ENCODE data around the gene MRPL41. TPM values are rescaled to one million over a fixed set of nuclear protein-coding genes. Genes with fewer than 3 reads are reported as not detected.
A peak's percentile ranks its signal among the peaks of the same experiment; 100 is the strongest.
"Not testable (repeated sequence)": the region's sequence is repeated elsewhere in the genome, so short reads cannot be mapped to it uniquely, and the experiment has no call there.

Gene MRPL41
- total RNA-seq, 1 donor from 2014 or later: 41.4 TPM

GRCh38 chr9:137524981-137525317, 26.7 kb upstream of the MRPL41 start:
- H3K27me3 Mint-ChIP-seq (ENCODE audit: unreplicated experiment): peaks cover 2% of the 10 kb centered on the region
- H3K36me3 Mint-ChIP-seq (ENCODE audit: low read depth, unreplicated experiment): peaks cover 4% of the 10 kb centered on the region
- no peak for DNase-seq (ENCODE audit: low spot score)
- no peak overlapping the region for H3K4me3 Mint-ChIP-seq (ENCODE audit: unreplicated experiment)
- no peaks in the 10 kb centered on the region for H3K9me3 Mint-ChIP-seq (ENCODE audit: unreplicated experiment)
- H3K27ac Mint-ChIP-seq (ENCODE audit: unreplicated experiment): no peak overlapping the region
- TF ChIP-seq CTCF (IDR thresholded peaks at IDR 0.05; ENCODE audit: unreplicated experiment): no peak
- no peaks in the 10 kb centered on the region for H3K4me1 Mint-ChIP-seq (ENCODE audit: unreplicated experiment)

GRCh38 chr9:137530331-137530730, 21.3 kb upstream of the MRPL41 start:
- H3K27me3 Mint-ChIP-seq (ENCODE audit: unreplicated experiment): peaks cover 4% of the 10 kb centered on the region
- H3K4me3 Mint-ChIP-seq (ENCODE audit: unreplicated experiment): no peak overlapping the region
- H3K9me3 Mint-ChIP-seq (ENCODE audit: unreplicated experiment): no peaks in the 10 kb centered on the region
- H3K27ac Mint-ChIP-seq (ENCODE audit: unreplicated experiment): no peak overlapping the region
- peaks cover 5% of the 10 kb centered on the region for H3K4me1 Mint-ChIP-seq (ENCODE audit: unreplicated experiment)
- DNase-seq (ENCODE audit: low spot score): no peak
- peaks cover 4% of the 10 kb centered on the region for H3K36me3 Mint-ChIP-seq (ENCODE audit: low read depth, unreplicated experiment)
- no peak for TF ChIP-seq CTCF (IDR thresholded peaks at IDR 0.05; ENCODE audit: unreplicated experiment)

- Mint-ChIP-seq H3K27me3 (ENCODE audit: unreplicated experiment) (peaks cover 4% of the 10 kb centered on the region), H3K36me3 (ENCODE audit: low read depth, unreplicated experiment) (peaks cover 7% of the 10 kb centered on the region), H3K4me1 (ENCODE audit: unreplicated experiment) (peaks cover 8% of the 10 kb centered on the region), H3K4me3 (ENCODE audit: unreplicated experiment) (no peak overlapping the region), H3K27ac (ENCODE audit: unreplicated experiment) (no peak overlapping the region), H3K9me3 (ENCODE audit: unreplicated experiment) (no peaks in the 10 kb centered on the region)
- DNase-seq (ENCODE audit: low spot score): no peak
- TF ChIP-seq CTCF (IDR thresholded peaks at IDR 0.05; ENCODE audit: unreplicated experiment): no peak
These were observed 20.4 kb upstream of the MRPL41 start for GRCh38 chr9:137531099-137531765.

- not testable (repeated sequence) for DNase-seq (ENCODE audit: low spot score); H3K9me3 Mint-ChIP-seq (ENCODE audit: unreplicated experiment); H3K4me3 Mint-ChIP-seq (ENCODE audit: unreplicated experiment); H3K27ac Mint-ChIP-seq (ENCODE audit: unreplicated experiment); H3K27me3 Mint-ChIP-seq (ENCODE audit: unreplicated experiment)
- H3K36me3 Mint-ChIP-seq (ENCODE audit: low read depth, unreplicated experiment): peaks cover 12% of the 10 kb centered on the region
- peaks cover 14% of the 10 kb centered on the region for H3K4me1 Mint-ChIP-seq (ENCODE audit: unreplicated experiment)
These were observed 18.7 kb upstream of the MRPL41 start for GRCh38 chr9:137532891-137533468.

GRCh38 chr9:137534256-137535119, 17.2 kb upstream of the MRPL41 start:
- TF ChIP-seq CTCF (IDR thresholded peaks at IDR 0.05; ENCODE audit: unreplicated experiment): peak; percentile 37
- Mint-ChIP-seq H3K4me3 (ENCODE audit: unreplicated experiment) (no peak overlapping the region), H3K27me3 (ENCODE audit: unreplicated experiment) (peaks cover 5% of the 10 kb centered on the region), H3K27ac (ENCODE audit: unreplicated experiment) (peak overlapping the region; percentile 72), H3K9me3 (ENCODE audit: unreplicated experiment) (no peaks in the 10 kb centered on the region), H3K4me1 (ENCODE audit: unreplicated experiment) (peaks cover 14% of the 10 kb centered on the region), H3K36me3 (ENCODE audit: low read depth, unreplicated experiment) (peaks cover 12% of the 10 kb centered on the region)
- no peak for DNase-seq (ENCODE audit: low spot score)

All from endothelial cell (in vitro differentiated cells).